GM12891 (cell line): Measurements from ENCODE around the gene INO80B. TPM values are rescaled to one million over a fixed set of nuclear protein-coding genes. Genes with fewer than 3 reads are reported as not detected.

ENCODE experiments used
- DNase-seq: peaks from one replicate; pipeline ENCODE4 v3.0.0; 2011; ENCODE audit warnings: low spot score; ENCODE audit not compliant: insufficient read length
- FAIRE-seq: peaks from 2 replicates; lab custom pipeline; 2011; peaks lifted over from hg19 to GRCh38; lab: Jason Lieb, UNC
- PAX5 ChIP-seq: IDR thresholded peaks from 2 replicates; pipeline ENCODE4 v1.6.1; 2011; ENCODE audit warnings: low read length, moderate library complexity, mild to moderate bottlenecking; ENCODE audit not compliant: insufficient read depth, severe bottlenecking
- POLR2A ChIP-seq: IDR thresholded peaks from 2 replicates; pipeline ENCODE4 v1.6.1; 2011; ENCODE audit warnings: low read depth, low read length, control low read depth
- POLR2AphosphoS5 ChIP-seq: IDR thresholded peaks from 2 replicates; pipeline ENCODE4 v1.6.1; 2011; ENCODE audit warnings: low read depth, low read length, control low read depth
- POU2F2 ChIP-seq: IDR thresholded peaks from 2 replicates; pipeline ENCODE4 v1.6.1; 2011; ENCODE audit warnings: low read depth, mild to moderate bottlenecking, control low read depth, low read length, moderate library complexity
- SPI1 ChIP-seq: IDR thresholded peaks from 2 replicates; pipeline ENCODE4 v1.6.1; 2011; ENCODE audit warnings: low read depth, low read length, control low read depth
- TAF1 ChIP-seq: IDR thresholded peaks from 2 replicates; pipeline ENCODE4 v1.6.1; 2011; ENCODE audit warnings: low read depth, low read length, control low read depth
- polyA plus RNA-seq: library from polyadenylated mRNA; unstranded; fragments of >200 nt; gene quantifications from one replicate; pipeline ENCODE4 v1.2.1, GENCODE V29; 2012; ENCODE audit warnings: low read depth, missing spikeins, inconsistent platforms; ENCODE audit not compliant: missing spikeins

INO80B gene
- polyA plus RNA-seq, result 23.3 TPM

DNA sequence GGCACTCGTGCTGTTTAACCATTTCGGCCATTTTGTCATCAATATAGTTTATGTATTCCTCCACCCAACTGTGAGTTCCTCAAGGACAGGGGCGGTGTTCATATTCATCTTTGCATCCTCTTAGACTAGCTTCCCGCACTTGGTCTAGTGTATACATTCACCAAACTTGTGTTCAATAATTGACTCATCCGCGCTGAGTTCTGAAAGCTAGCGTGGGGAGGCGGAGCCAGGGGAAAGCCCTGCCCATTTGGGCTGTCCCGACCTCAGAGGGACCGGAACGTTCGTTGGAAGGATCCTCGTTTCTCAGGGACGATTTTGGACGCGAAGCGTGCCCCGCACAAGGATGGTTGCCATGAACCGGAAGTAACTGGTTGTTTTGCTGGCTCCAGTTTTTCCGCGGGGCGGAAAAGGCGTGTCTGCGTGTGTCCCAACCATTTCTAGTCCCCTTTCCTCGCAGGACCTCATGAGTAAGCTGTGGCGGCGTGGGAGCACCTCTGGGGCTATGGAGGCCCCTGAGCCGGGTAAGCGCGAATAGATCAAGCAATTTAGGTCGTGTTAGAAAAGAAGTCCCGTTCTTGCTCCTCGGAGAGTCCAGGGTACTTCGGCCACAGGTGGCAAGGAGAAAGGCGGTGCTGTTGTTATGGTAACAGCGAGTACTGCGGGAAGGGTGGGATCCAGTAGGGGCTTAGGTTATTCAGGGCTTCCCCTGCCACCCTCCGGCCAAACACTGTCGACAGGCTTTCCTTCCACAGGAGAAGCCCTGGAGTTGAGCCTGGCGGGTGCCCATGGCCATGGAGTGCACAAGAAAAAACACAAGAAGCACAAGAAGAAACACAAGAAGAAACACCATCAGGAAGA is at the start of gene INO80B:
Gene INO80B, plus strand, starts transcription at position 434 of the 858 bp plus-strand sequence. Its CDS starts 30 bp downstream, at position 464.
- TF ChIP-seq TAF1 (peak; percentile 43; the same call in 1 of the 2 replicates), PAX5 (peak; percentile 57), SPI1 (no peak), POLR2AphosphoS5 (no peak), POU2F2 (peak; percentile 62; the same call in 1 of the 2 replicates), POLR2A (peak; percentile 35; the same call in 1 of the 2 replicates)
- FAIRE-seq (peak; percentile 97), DNase-seq (no peak)

DNA sequence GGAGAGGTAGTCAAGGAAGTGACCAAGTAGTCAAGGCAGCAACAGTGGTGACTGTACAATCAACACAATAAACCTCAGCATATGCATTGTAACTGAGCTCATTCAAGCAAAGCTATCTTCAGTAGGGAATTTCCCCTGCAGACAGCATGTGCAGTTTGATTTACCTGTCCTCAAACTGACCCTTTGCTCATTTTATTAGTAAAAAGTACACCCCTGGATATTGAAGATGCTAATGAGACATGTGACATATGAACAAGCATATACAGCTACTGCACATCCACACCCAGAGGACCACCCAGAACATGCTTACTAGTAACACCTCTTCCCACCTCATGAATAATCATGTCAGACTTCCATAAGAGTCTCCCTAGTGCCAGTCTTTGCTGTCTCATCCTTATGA is 48.9 kb upstream of the INO80B start:
- FAIRE-seq (peak; percentile 92), DNase-seq (no peak)
- peak; percentile 79 for TF ChIP-seq POU2F2
- peak; percentile 9; the same call in 1 of the 2 replicates for TF ChIP-seq SPI1
- TF ChIP-seq TAF1, result no peak

GRCh38 chr2:74407682-74408081 is 47.2 kb upstream of the INO80B start:
- FAIRE-seq, result no peak
- TF ChIP-seq POLR2A (no peak), TAF1 (no peak), POU2F2 (no peak), SPI1 (no peak), PAX5 (no peak), POLR2AphosphoS5 (no peak)
- DNase-seq, result no peak

- FAIRE-seq (no peak), DNase-seq (no peak)
- TF ChIP-seq POLR2AphosphoS5 (no peak), TAF1 (no peak), SPI1 (peak; percentile 34; the same call in 1 of the 2 replicates), PAX5 (no peak), POLR2A (no peak)
Observed at GRCh38 chr2:74413001-74413698, 41.7 kb upstream of the INO80B start.

DNA sequence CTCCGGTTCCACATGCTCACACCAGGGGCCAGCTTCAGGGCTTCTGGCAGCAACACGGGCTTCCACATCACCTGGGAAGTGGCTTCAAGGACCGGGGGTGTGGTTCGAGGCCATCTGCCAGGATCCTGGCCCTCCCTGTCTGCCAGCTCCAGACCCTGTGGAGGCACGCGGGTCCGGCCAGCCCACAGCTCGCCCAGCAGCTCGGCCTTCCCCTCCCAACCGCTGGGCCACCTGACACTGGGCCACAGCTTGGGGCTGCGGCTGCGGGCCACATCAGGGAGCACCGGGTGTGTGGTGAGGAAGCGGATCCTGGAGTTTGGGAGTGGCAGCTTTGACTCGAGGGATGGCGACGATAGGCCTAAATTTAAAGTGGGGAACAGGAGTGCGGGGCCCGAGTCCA is 40.4 kb upstream of the INO80B start:
- TF ChIP-seq PAX5 (no peak), POLR2A (no peak), POLR2AphosphoS5 (no peak), SPI1 (no peak), TAF1 (no peak), POU2F2 (no peak)
- no peak for FAIRE-seq
- DNase-seq, result no peak

DNA sequence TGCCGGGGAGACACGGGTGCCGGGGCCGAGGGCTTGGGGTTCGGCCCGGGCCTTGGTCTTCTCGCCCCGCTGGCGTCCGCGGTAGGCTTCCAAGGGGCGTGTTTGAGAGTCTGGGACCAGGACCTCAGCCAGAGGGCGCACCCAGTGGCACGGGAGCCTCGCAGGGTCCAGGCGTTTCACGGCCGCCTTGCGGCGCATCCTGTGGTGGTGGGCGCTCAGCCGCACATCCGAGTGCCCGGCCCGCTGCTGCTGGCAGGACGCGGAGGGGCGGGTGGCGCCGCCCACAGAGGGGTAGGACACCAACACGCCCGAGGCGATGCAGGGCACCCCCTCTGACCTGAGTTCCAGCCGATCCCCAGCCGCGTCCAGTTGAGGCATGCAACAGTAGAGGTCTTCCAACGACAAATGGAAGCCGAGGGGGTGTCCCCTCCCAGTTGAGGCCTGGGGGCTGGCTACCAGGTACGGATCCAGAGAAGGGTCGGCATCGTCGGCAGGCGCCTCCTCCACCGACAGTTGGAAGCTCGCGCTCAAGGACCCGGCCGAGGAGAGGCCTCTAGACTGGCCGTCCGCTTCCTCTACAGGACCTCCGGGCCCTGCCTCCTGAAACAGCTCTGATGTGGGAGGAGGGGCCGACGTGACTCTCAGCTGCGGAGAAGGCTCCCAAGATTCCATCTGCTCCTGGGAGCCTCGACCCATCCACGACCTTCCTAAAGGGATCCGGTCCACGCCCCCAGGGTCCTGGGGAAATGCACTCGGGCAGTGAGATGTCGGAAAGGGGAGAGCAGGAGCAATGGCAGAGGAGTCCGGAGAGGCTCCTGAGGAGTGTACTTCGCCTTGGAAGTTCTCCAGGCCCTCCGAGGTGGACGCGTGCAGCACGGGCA is 39.8 kb upstream of the INO80B start:
- FAIRE-seq, result peak; percentile 82
- peak; percentile 53 for DNase-seq
- no peak for TF ChIP-seq SPI1
- TF ChIP-seq TAF1, result no peak
- TF ChIP-seq POLR2AphosphoS5, result no peak
- no peak for TF ChIP-seq POLR2A
- no peak for TF ChIP-seq PAX5

GRCh38 chr2:74415762-74416395 is 39.0 kb upstream of the INO80B start:
- DNase-seq (no peak), FAIRE-seq (peak; percentile 9)
- TF ChIP-seq POLR2A (no peak), PAX5 (no peak), TAF1 (no peak), SPI1 (no peak), POU2F2 (no peak), POLR2AphosphoS5 (no peak)

GRCh38 chr2:74416778-74417177 is 38.1 kb upstream of the INO80B start:
- no peak for FAIRE-seq
- TF ChIP-seq SPI1 (no peak), PAX5 (no peak), POLR2AphosphoS5 (no peak)

DNA sequence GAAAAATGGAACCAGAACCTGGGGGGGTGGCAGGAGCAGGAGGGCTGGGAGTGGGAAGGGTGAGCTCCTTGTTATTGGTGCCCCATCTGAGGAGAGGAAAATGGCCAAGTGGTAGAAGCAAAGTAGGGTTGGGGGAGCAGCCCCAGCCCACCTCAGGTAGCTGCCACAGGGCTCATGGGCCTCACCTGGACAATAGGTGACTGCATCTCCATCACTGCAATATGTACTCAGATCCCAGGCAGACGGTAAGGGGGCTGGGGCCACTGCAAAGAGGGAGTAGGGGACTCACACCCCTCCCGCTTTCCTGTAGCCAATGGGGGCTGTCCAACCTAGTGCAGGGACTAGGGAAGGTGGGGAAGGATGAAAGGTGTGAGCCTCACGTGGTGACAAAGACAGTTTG is 37.7 kb upstream of the INO80B start:
- DNase-seq (no peak), FAIRE-seq (no peak)
- TF ChIP-seq POU2F2, result no peak
- TF ChIP-seq POLR2AphosphoS5, result no peak
- TF ChIP-seq TAF1, result no peak
- no peak for TF ChIP-seq PAX5
- no peak for TF ChIP-seq POLR2A
- no peak for TF ChIP-seq SPI1

More at GRCh38 chr2:74416778-74417177, 38.1 kb upstream of the INO80B start:
- DNase-seq, result no peak
